Measurements from ENCODE around the gene ZBTB34.

DNA sequence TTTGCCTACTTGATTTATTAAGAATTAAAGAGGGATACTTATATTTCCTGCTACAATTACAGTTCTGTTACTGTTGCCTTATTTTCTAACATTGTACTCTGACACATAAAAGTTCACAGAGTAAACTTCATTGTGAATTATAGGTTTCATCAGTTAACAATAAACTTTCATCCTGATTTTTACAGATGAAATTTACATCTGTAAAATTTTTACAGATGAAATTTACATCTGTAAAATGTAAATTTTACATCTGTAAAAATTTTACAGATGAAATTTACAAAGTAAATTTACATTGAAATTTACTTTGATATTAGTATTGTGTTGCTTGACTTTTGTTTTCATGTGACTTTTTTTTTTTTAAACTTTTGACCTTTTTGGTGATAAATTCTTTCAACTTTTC lies 46.3 kb upstream of the ZBTB34 start:
- TF ChIP-seq, protein P1, sequence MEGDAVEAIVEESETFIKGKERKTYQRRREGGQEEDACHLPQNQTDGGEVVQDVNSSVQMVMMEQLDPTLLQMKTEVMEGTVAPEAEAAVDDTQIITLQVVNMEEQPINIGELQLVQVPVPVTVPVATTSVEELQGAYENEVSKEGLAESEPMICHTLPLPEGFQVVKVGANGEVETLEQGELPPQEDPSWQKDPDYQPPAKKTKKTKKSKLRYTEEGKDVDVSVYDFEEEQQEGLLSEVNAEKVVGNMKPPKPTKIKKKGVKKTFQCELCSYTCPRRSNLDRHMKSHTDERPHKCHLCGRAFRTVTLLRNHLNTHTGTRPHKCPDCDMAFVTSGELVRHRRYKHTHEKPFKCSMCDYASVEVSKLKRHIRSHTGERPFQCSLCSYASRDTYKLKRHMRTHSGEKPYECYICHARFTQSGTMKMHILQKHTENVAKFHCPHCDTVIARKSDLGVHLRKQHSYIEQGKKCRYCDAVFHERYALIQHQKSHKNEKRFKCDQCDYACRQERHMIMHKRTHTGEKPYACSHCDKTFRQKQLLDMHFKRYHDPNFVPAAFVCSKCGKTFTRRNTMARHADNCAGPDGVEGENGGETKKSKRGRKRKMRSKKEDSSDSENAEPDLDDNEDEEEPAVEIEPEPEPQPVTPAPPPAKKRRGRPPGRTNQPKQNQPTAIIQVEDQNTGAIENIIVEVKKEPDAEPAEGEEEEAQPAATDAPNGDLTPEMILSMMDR (IDR thresholded peaks at IDR 0.05): no peak
- TF ChIP-seq POLR2A (IDR thresholded peaks at IDR 0.05): no peak
